ENCODE data around the gene GRK2. TPM values are rescaled to one million over a fixed set of nuclear protein-coding genes. Genes with fewer than 3 reads are reported as not detected.

The GRK2 gene
- total RNA-seq, 1 experiment from 2014 or later = 56.3 TPM

DNA sequence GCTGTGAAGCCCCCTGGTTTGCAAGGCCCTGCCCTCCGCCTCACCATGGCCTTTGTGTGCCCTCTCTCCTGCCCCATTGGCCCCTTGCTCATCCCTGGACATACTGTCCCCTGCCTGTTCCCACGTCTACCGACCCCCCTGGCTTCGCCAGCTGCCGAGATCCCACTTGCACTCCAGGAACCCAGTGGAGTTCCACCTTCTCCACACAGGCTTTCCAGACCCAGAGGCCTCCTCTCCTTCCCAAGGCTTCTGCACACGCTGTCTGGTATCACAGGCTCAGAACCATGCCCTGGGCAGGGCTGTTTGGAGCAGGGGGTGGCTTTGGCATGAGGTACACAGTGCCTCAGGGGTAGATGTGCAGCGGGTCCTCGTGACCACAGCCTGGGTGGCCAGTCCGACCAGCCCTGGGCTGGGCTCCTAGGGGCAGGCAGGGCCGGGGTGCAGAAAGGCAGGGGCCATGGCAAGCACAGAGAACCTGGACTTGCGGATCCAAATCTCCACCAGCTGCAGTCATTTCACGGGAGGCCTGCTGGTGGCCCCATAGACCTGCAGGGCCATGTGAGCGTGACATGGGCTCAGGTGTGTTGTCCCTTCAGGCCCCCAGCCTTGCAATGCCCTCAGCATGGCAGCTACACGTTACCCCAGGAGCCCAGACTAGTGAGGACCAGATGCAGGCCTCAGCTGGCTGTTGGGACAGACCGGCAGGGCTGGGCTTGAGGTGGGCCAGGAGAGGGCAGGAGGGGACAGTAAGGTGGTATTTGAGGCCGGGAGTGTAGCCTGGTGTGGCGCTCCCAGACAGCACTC is 9.5 kb downstream of the GRK2 start:
- Histone ChIP-seq H3K9me3 (ENCODE audit: control insufficient read depth, low read depth, low read length) (no peaks in the 10 kb centered on the region), H3K4me1 (ENCODE audit: insufficient read depth, low read length) (peaks cover 7% of the 10 kb centered on the region), H3K79me2 (ENCODE audit: insufficient read depth, low read length) (peaks cover 7% of the 10 kb centered on the region; the same call in 1 of the 2 replicates), H4K8ac (replicated peaks; ENCODE audit: insufficient read length, low read depth, low read length) (no peak overlapping the region), H3K27ac (ENCODE audit: insufficient read length, low read depth, low read length) (no peak overlapping the region), H2AK5ac (ENCODE audit: insufficient read length, low read length) (no peak overlapping the region), H3K23me2 (ENCODE audit: insufficient read length, low read depth, low read length, poor library complexity, severe bottlenecking) (peaks cover 1% of the 10 kb centered on the region), H4K20me1 (ENCODE audit: control insufficient read depth, insufficient read depth, insufficient read length) (no peaks in the 10 kb centered on the region), H3K18ac (ENCODE audit: insufficient read length, low read depth, low read length) (no peak overlapping the region), H2BK5ac (ENCODE audit: insufficient read length, low read length) (no peak overlapping the region), H3K79me1 (ENCODE audit: insufficient read depth, low read depth, low read length, poor library complexity, severe bottlenecking) (no peaks in the 10 kb centered on the region), H4K91ac (ENCODE audit: insufficient read length, low read depth, low read length) (no peak overlapping the region), H3K4ac (ENCODE audit: low read depth, low read length) (no peak overlapping the region), H2BK20ac (ENCODE audit: low read depth, low read length, poor library complexity, severe bottlenecking) (no peak overlapping the region), H4K5ac (ENCODE audit: insufficient read length, low read depth, low read length) (no peak overlapping the region), H3K14ac (ENCODE audit: insufficient read depth, low read length) (no peak overlapping the region; the same call in 1 of the 2 replicates), H2AFZ (ENCODE audit: low read length) (no peak overlapping the region), H3T11ph (ENCODE audit: low read length) (no peak overlapping the region), H3K4me2 (ENCODE audit: insufficient read depth, insufficient read length, low read length) (no peak overlapping the region), H3K9ac (ENCODE audit: extremely low read depth, insufficient read length, low read length) (no peak overlapping the region), H2BK15ac (ENCODE audit: low read depth, low read length) (no peak overlapping the region), H3K56ac (ENCODE audit: insufficient read length, low read depth, low read length) (no peak overlapping the region), H2BK120ac (ENCODE audit: low read depth, low read length, poor library complexity, severe bottlenecking) (no peak overlapping the region), H2BK12ac (ENCODE audit: insufficient read length, low read depth, low read length) (no peak overlapping the region), H3K23ac (ENCODE audit: insufficient read length, low read depth, low read length) (no peak overlapping the region), H3K27me3 (ENCODE audit: insufficient read depth, low read length) (no peaks in the 10 kb centered on the region)
- WGBS (ENCODE audit: extremely low coverage, insufficient read length, low lambda C conversion rate) = no CpG with 5 or more reads among the region's 17 CpGs
- TF ChIP-seq, protein P1, sequence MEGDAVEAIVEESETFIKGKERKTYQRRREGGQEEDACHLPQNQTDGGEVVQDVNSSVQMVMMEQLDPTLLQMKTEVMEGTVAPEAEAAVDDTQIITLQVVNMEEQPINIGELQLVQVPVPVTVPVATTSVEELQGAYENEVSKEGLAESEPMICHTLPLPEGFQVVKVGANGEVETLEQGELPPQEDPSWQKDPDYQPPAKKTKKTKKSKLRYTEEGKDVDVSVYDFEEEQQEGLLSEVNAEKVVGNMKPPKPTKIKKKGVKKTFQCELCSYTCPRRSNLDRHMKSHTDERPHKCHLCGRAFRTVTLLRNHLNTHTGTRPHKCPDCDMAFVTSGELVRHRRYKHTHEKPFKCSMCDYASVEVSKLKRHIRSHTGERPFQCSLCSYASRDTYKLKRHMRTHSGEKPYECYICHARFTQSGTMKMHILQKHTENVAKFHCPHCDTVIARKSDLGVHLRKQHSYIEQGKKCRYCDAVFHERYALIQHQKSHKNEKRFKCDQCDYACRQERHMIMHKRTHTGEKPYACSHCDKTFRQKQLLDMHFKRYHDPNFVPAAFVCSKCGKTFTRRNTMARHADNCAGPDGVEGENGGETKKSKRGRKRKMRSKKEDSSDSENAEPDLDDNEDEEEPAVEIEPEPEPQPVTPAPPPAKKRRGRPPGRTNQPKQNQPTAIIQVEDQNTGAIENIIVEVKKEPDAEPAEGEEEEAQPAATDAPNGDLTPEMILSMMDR (conservative IDR thresholded peaks at IDR 0.05) = no peak
- Mint-ChIP-seq H3K4me3 (no peak overlapping the region), H3K9me3 (no peaks in the 10 kb centered on the region), H3K27ac (peak overlapping the region; percentile 61 to 93 (median 90); a peak in 5 of 7 replicates), H3K36me3 (ENCODE audit: insufficient read depth in 1 of 3, low read depth in 3 of 3) (peaks cover 7 to 22% (median 20%) of the 10 kb centered on the region in 3 experiments; a peak in 6 of 7 replicates), H3K27me3 (ENCODE audit: low read depth) (no peaks in the 10 kb centered on the region), H3K4me1 (peaks cover 24 to 32% of the 10 kb centered on the region in 2 experiments)
- DNase-seq = no peak

Measured in H9 (cell line).